Trophoblast cell (in vitro differentiated cells and primary cell): Measurements from ENCODE around the gene TSHR.

Source experiments
- DNase-seq, 2 donors: peaks; one replicate each; pipeline ENCODE4 v3.0.0-alpha.2; 2016
- H2AFZ ChIP-seq: 2 replicates; pipeline ENCODE4 v1.6.1; 2013; ENCODE audit warnings: low read length, moderate library complexity, mild to moderate bottlenecking; ENCODE audit not compliant: insufficient read depth, poor library complexity
- H2AK5ac ChIP-seq: 2 replicates; pipeline ENCODE4 v1.6.1; 2013; ENCODE audit warnings: mild to moderate bottlenecking, low read length
- H2BK120ac ChIP-seq: 2 replicates; pipeline ENCODE4 v1.6.1; 2013; ENCODE audit warnings: low read length, mild to moderate bottlenecking, moderate library complexity; ENCODE audit not compliant: insufficient read depth, poor library complexity
- H2BK12ac ChIP-seq: 2 replicates; pipeline ENCODE4 v1.6.1; 2013; ENCODE audit warnings: mild to moderate bottlenecking, low read length, moderate library complexity
- H2BK5ac ChIP-seq: 2 replicates; pipeline ENCODE4 v1.6.1; 2013; ENCODE audit warnings: low read length, low read depth, moderate library complexity, mild to moderate bottlenecking; ENCODE audit not compliant: poor library complexity
- H3K14ac ChIP-seq: 2 replicates; pipeline ENCODE4 v1.6.1; 2013; ENCODE audit warnings: mild to moderate bottlenecking, low read length
- H3K18ac ChIP-seq: 2 replicates; pipeline ENCODE4 v1.6.1; 2013; ENCODE audit warnings: mild to moderate bottlenecking, low read length
- H3K23ac ChIP-seq: 2 replicates; pipeline ENCODE4 v1.6.1; 2013; ENCODE audit warnings: low read length
- H3K27ac ChIP-seq: 2 replicates; pipeline ENCODE4 v1.5.1; 2013; ENCODE audit warnings: low read depth, mild to moderate bottlenecking, inconsistent platforms, low read length, moderate library complexity
- H3K27me3 ChIP-seq: 2 replicates; pipeline ENCODE4 v1.6.1; 2013; ENCODE audit warnings: inconsistent platforms, mild to moderate bottlenecking, low read length, moderate library complexity; ENCODE audit not compliant: insufficient read depth
- H3K36me3 ChIP-seq, 2 experiments: 1 replicate in 1 of 2; 2 replicates in 1 of 2; pipeline ENCODE4 v1.6.1; 2013; ENCODE audit warnings: low read length in 2 of 2, mild to moderate bottlenecking in 2 of 2, moderate library complexity in 1 of 2; ENCODE audit not compliant: insufficient read depth in 2 of 2, control insufficient read depth in 1 of 2
- H3K4ac ChIP-seq: 2 replicates; pipeline ENCODE4 v1.6.1; 2013; ENCODE audit warnings: low read depth, mild to moderate bottlenecking, low read length, moderate library complexity
- H3K4me1 ChIP-seq, 2 experiments: 1 replicate in 1 of 2; 2 replicates in 1 of 2; pipeline ENCODE4 v1.6.1; 2013; ENCODE audit warnings: low read length in 2 of 2, mild to moderate bottlenecking in 2 of 2, moderate library complexity in 1 of 2; ENCODE audit not compliant: insufficient read depth in 2 of 2, control insufficient read depth in 1 of 2
- H3K4me2 ChIP-seq: 2 replicates; pipeline ENCODE4 v1.6.1; 2013; ENCODE audit warnings: inconsistent platforms, mild to moderate bottlenecking, low read length, moderate library complexity
- H3K4me3 ChIP-seq: 2 replicates; pipeline ENCODE4 v1.5.1; 2013; ENCODE audit warnings: mild to moderate bottlenecking, low read depth, low read length, inconsistent platforms
- H3K79me1 ChIP-seq: one replicate; pipeline ENCODE4 v1.6.1; 2013; ENCODE audit warnings: low read length
- H3K79me2 ChIP-seq: 2 replicates; pipeline ENCODE4 v1.6.1; 2013; ENCODE audit warnings: low read length, mild to moderate bottlenecking; ENCODE audit not compliant: control insufficient read depth, insufficient read depth, poor library complexity
- H3K9ac ChIP-seq: 2 replicates; pipeline ENCODE4 v1.6.1; 2013; ENCODE audit warnings: mild to moderate bottlenecking, low read length
- H3K9me3 ChIP-seq: 2 replicates; pipeline ENCODE4 v1.6.1; 2013; ENCODE audit warnings: low read depth, mild to moderate bottlenecking, control low read depth, inconsistent platforms, low read length; ENCODE audit not compliant: insufficient read depth
- H4K12ac ChIP-seq: 2 replicates; pipeline ENCODE4 v1.6.1; 2013; ENCODE audit warnings: low read depth, mild to moderate bottlenecking, low read length, moderate library complexity
- H4K8ac ChIP-seq: 2 replicates; pipeline ENCODE4 v1.6.1; 2013; ENCODE audit warnings: low read depth, mild to moderate bottlenecking, low read length, moderate library complexity
- H4K91ac ChIP-seq: one replicate; pipeline ENCODE4 v1.6.1; 2013; ENCODE audit warnings: low read depth, mild to moderate bottlenecking, low read length, moderate library complexity
- WGBS: extraction: QIAGEN DNeasy Blood & Tissue Kit; methylation state at CpG from one replicate; pipeline ENCODE4 v1.1.7; 2013; ENCODE audit warnings: missing lambda C conversion rate; ENCODE audit not compliant: insufficient read length, insufficient coverage; ENCODE audit errors: extremely low coverage; 5-methylcytosine and 5-hydroxymethylcytosine counted together

TSHR gene

DNA sequence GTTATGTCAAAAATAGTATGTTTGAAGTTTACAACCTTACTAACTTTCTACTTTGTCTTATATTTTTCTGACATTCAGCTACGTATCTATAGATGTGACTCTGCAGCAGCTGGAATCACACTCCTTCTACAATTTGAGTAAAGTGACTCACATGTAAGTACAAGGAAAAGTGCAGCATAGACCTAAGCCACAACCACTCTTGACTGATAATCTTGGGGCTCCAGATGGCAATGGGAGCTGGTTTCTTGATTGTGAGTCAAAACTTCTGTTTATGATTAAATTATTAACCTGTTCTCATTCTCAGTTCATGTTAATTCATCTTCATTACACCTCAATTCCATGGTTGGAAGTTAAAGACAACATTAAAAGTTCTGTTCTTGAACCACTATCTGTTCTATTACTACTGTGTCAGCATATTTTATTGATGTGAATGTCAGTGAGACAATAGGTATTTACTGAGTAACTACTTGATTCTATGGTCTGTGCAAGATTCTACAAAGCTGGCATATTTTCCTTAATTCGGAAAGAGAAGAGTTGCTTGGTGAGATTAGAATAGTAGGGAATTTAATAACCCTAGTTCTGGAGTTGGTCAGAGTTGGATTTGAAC, 112.9 kb downstream of the TSHR start:
- H3K36me3 ChIP-seq = no peaks in the 10 kb centered on the region
- H2BK120ac ChIP-seq = no peak overlapping the region
- no peak overlapping the region for H4K12ac ChIP-seq
- H3K79me2 ChIP-seq = no peaks in the 10 kb centered on the region
- H3K79me1 ChIP-seq = no peaks in the 10 kb centered on the region
- no peak overlapping the region for H3K14ac ChIP-seq
- no peaks in the 10 kb centered on the region for H3K4me1 ChIP-seq
- H4K8ac ChIP-seq = no peak overlapping the region
- no peak overlapping the region for H2BK12ac ChIP-seq
- no CpG with 5 or more reads among the region's 2 CpGs for WGBS
- H2BK5ac ChIP-seq = no peak overlapping the region
- no peak overlapping the region for H3K4me2 ChIP-seq
- no peak overlapping the region for H2AK5ac ChIP-seq
- H3K23ac ChIP-seq = no peak overlapping the region
- no peaks in the 10 kb centered on the region for H3K27me3 ChIP-seq
- no peak overlapping the region for H4K91ac ChIP-seq
- no peak for DNase-seq
- H3K9me3 ChIP-seq = peaks cover 1% of the 10 kb centered on the region
- no peak overlapping the region for H3K18ac ChIP-seq
- no peak overlapping the region for H3K4ac ChIP-seq
- no peak overlapping the region for H3K27ac ChIP-seq
- H3K4me3 ChIP-seq = no peak overlapping the region
- no peak overlapping the region for H3K9ac ChIP-seq
- no peak overlapping the region for H2AFZ ChIP-seq

DNA sequence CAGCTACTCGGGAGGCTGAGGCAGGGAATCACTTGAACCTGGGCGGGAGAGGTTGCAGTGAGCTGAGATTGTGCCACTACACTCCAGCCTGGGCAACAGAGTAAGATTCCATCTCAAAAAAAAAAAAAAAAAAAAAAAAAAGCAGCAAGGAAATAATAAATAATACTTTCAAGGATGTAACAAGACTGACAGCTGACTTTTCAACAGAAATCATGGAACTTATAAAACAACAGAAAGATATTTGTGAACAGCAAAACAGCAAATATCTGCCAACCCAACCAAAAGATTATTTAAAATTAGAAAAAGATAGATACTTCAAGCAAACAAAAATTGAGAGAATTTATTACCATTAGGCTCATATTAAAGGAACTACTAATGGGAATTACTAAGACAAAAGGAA, 115.1 kb downstream of the TSHR start:
- H3K27ac ChIP-seq = no peak overlapping the region
- no peak overlapping the region for H3K23ac ChIP-seq
- H2AK5ac ChIP-seq = no peak overlapping the region
- no peak overlapping the region for H4K12ac ChIP-seq
- H2BK5ac ChIP-seq = no peak overlapping the region
- no peak overlapping the region for H4K8ac ChIP-seq
- H3K4me1 ChIP-seq = no peaks in the 10 kb centered on the region
- H3K9me3 ChIP-seq = peaks cover 1% of the 10 kb centered on the region
- H3K4ac ChIP-seq = no peak overlapping the region
- H2BK12ac ChIP-seq = no peak overlapping the region
- no peak overlapping the region for H3K14ac ChIP-seq
- no peak overlapping the region for H2BK120ac ChIP-seq
- no peak overlapping the region for H2AFZ ChIP-seq
- no peak overlapping the region for H3K18ac ChIP-seq
- no peak overlapping the region for H3K4me3 ChIP-seq
- no CpG with 5 or more reads among the region's 2 CpGs for WGBS
- H3K79me2 ChIP-seq = no peaks in the 10 kb centered on the region
- no peak overlapping the region for H3K4me2 ChIP-seq
- no peak for DNase-seq
- H4K91ac ChIP-seq = no peak overlapping the region
- no peaks in the 10 kb centered on the region for H3K36me3 ChIP-seq
- no peaks in the 10 kb centered on the region for H3K79me1 ChIP-seq
- H3K9ac ChIP-seq = no peak overlapping the region
- H3K27me3 ChIP-seq = no peaks in the 10 kb centered on the region

DNA sequence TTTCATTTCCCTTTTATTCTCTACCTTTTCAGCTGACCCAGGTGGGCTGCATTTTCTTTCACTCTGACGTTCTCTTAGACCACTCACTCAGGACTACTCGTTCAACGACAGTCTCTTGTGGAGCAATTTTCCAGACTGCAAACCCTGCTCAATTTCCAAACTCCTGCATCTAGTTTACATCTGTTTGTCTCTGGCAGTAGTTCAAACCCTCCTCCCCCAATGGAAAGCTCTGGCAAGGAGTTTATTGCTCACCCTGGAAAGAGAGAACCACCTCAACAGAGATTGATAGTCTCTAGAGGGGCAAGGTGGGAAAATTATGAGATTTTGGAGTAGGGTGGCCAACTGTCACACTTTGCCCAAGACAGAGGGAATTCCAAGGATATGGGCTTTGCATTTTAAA, 130.2 kb downstream of the TSHR start:
- Histone ChIP-seq H3K4me3 (no peak overlapping the region), H4K8ac (no peak overlapping the region), H2BK120ac (no peak overlapping the region), H3K79me2 (no peaks in the 10 kb centered on the region), H3K9me3 (peaks cover 3% of the 10 kb centered on the region), H3K14ac (no peak overlapping the region), H2BK5ac (no peak overlapping the region), H3K4me1 (no peaks in the 10 kb centered on the region), H3K4ac (no peak overlapping the region), H3K9ac (no peak overlapping the region), H2AFZ (no peak overlapping the region), H3K36me3 (no peaks in the 10 kb centered on the region), H3K4me2 (no peak overlapping the region), H3K18ac (no peak overlapping the region), H2BK12ac (no peak overlapping the region), H3K27me3 (no peaks in the 10 kb centered on the region), H3K27ac (no peak overlapping the region), H3K23ac (no peak overlapping the region), H4K12ac (no peak overlapping the region), H2AK5ac (no peak overlapping the region), H4K91ac (no peak overlapping the region), H3K79me1 (no peaks in the 10 kb centered on the region)
- WGBS = no CpG with 5 or more reads among the region's 3 CpGs
- no peak for DNase-seq

DNA sequence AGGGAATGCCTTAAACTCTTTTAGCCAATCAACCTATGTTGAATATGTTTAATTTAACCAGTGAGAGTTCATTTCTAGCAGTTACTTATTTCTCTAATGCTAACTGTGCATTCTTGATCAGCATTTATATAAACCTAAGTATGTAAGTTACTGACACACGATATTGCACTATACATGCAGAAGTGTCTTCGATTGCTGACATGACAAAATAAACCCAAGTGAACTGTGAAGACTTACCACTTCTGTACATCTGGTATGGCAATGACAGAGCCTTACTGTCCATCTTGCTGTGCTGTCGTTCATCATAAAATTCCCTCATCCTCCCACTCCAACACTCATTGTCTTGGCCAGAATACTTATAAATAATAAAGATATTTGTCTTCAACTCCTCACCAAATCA, 131.8 kb downstream of the TSHR start:
- Histone ChIP-seq H4K8ac (no peak overlapping the region), H2BK5ac (no peak overlapping the region), H3K79me2 (no peaks in the 10 kb centered on the region), H2BK12ac (no peak overlapping the region), H3K14ac (no peak overlapping the region), H2BK120ac (no peak overlapping the region), H2AFZ (no peak overlapping the region), H3K9ac (no peak overlapping the region), H3K4me1 (no peaks in the 10 kb centered on the region), H4K91ac (no peak overlapping the region), H3K36me3 (no peaks in the 10 kb centered on the region), H3K4me3 (no peak overlapping the region), H2AK5ac (no peak overlapping the region), H3K23ac (no peak overlapping the region), H3K4ac (no peak overlapping the region), H3K9me3 (peaks cover 3% of the 10 kb centered on the region), H3K18ac (no peak overlapping the region), H4K12ac (no peak overlapping the region), H3K27ac (no peak overlapping the region), H3K79me1 (no peaks in the 10 kb centered on the region), H3K27me3 (no peaks in the 10 kb centered on the region), H3K4me2 (no peak overlapping the region)
- WGBS = no CpG with 5 or more reads among the region's 3 CpGs
- no peak for DNase-seq
